Bronchial epithelial cell (primary cell): ENCODE data around the gene PPT2. TPM values are rescaled to one million over a fixed set of nuclear protein-coding genes. Genes with fewer than 3 reads are reported as not detected.
"Not testable (repeated sequence)": the region's sequence is repeated elsewhere in the genome, so short reads cannot be mapped to it uniquely, and the experiment has no call there.

Experiments
- DNase-seq: peaks from one replicate; pipeline ENCODE4 v3.0.0-alpha.2; 2010; ENCODE audit warnings: low read depth
- FAIRE-seq: peaks from 2 replicates; lab custom pipeline; 2011; peaks lifted over from hg19 to GRCh38; lab: Jason Lieb, UNC
- H3K27me3 ChIP-seq: 2 replicates; pipeline ENCODE4 v1.5.1; 2011; ENCODE audit warnings: low read length; ENCODE audit not compliant: control insufficient read depth, insufficient read depth
- H3K36me3 ChIP-seq: 2 replicates; pipeline ENCODE4 v1.5.1; 2011; ENCODE audit warnings: low read length; ENCODE audit not compliant: control insufficient read depth, insufficient read depth
- H3K4me3 ChIP-seq: 2 replicates; pipeline ENCODE4 v1.5.1; 2011; ENCODE audit warnings: mild to moderate bottlenecking, low read depth, low read length, control low read depth
- CTCF ChIP-seq: IDR thresholded peaks from 2 replicates; pipeline ENCODE4 v1.5.1; 2011; ENCODE audit warnings: mild to moderate bottlenecking, moderate library complexity, low read length, control low read depth, inconsistent platforms; ENCODE audit not compliant: insufficient read depth, severe bottlenecking
- total RNA-seq: library from RNA; depleted of rRNA; stranded (reverse); fragments of >200 nt; gene quantifications from 2 replicates; pipeline ENCODE4 v1.2.1, GENCODE V29; 2014

PPT2 gene
- total RNA-seq, 1 donor from 2014 or later: 5.8 TPM

- no peak for DNase-seq
- no peaks in the 10 kb centered on the region for H3K36me3 ChIP-seq
- H3K4me3 ChIP-seq: no peak overlapping the region
- no peak for TF ChIP-seq CTCF
- no peak for FAIRE-seq
- H3K27me3 ChIP-seq: no peaks in the 10 kb centered on the region
Measured at GRCh38 chr6:32204268-32204715, 50.4 kb downstream of the PPT2 start.

- DNase-seq (no peak), FAIRE-seq (no peak)
- H3K27me3 ChIP-seq: no peaks in the 10 kb centered on the region
- TF ChIP-seq CTCF: no peak
- H3K4me3 ChIP-seq: no peak overlapping the region
- H3K36me3 ChIP-seq: no peaks in the 10 kb centered on the region
Measured at GRCh38 chr6:32208996-32209395, 55.1 kb downstream of the PPT2 start.

GRCh38 chr6:32210191-32210601 is 56.3 kb downstream of the PPT2 start:
- FAIRE-seq (no peak), DNase-seq (no peak)
- no peaks in the 10 kb centered on the region for H3K27me3 ChIP-seq
- no peak overlapping the region for H3K4me3 ChIP-seq
- no peak for TF ChIP-seq CTCF
- H3K36me3 ChIP-seq: no peaks in the 10 kb centered on the region

GRCh38 chr6:32211432-32211831 is 57.5 kb downstream of the PPT2 start:
- DNase-seq, H3K36me3 ChIP-seq, FAIRE-seq, H3K4me3 ChIP-seq, H3K27me3 ChIP-seq: not testable (repeated sequence)

GRCh38 chr6:32212076-32212760 is 58.3 kb downstream of the PPT2 start:
- H3K4me3 ChIP-seq: no peak overlapping the region
- FAIRE-seq (peak; percentile 68), DNase-seq (peak; percentile 40)
- no peaks in the 10 kb centered on the region for H3K36me3 ChIP-seq
- H3K27me3 ChIP-seq: no peaks in the 10 kb centered on the region
- no peak for TF ChIP-seq CTCF

Other genes with a start within 250 kb of the PPT2 start
- 0.26 and 0.53 TPM in 2 replicates for gene C2, start 226.4 kb upstream of the PPT2 start, total RNA-seq
- 2.4 and 2.6 TPM in 2 replicates for gene CFB, start 208.0 kb upstream of the PPT2 start, total RNA-seq
- 163 and 177 TPM in 2 replicates for gene NELFE, start 195.2 kb upstream of the PPT2 start, total RNA-seq
- gene SKIC2, start 195.0 kb upstream of the PPT2 start, total RNA-seq: 44.8 and 48.0 TPM in 2 replicates
- 8.4 and 12.2 TPM in 2 replicates for gene DXO, start 182.0 kb upstream of the PPT2 start, total RNA-seq
- gene C4A, start 172.1 kb upstream of the PPT2 start, total RNA-seq: 1.2 and 1.8 TPM in 2 replicates
- gene C4B, start 139.3 kb upstream of the PPT2 start, total RNA-seq: 1.6 and 2.6 TPM in 2 replicates
- under 0.01 TPM in 1 of 2 replicates, not detected in the other for gene CYP21A2, start 115.7 kb upstream of the PPT2 start, total RNA-seq
- gene TNXB, start 44.8 kb upstream of the PPT2 start, total RNA-seq: 1.4 and 2.4 TPM in 2 replicates
- gene ATF6B, start 25.9 kb upstream of the PPT2 start, total RNA-seq: 8.7 and 11.1 TPM in 2 replicates
- 7.4 and 8.4 TPM in 2 replicates for gene FKBPL, start 23.9 kb upstream of the PPT2 start, total RNA-seq
- gene PRRT1, start 2.2 kb upstream of the PPT2 start, total RNA-seq: not detected in 2 replicates
- gene EGFL8, start 10.5 kb downstream of the PPT2 start, total RNA-seq: 0.26 and 1.7 TPM in 2 replicates
- gene AGPAT1, start 21.9 kb downstream of the PPT2 start, total RNA-seq: 5.8 and 9.0 TPM in 2 replicates
- gene RNF5, start 24.3 kb downstream of the PPT2 start, total RNA-seq: 29.2 and 50.5 TPM in 2 replicates
- 0.26 TPM in 2 replicates for gene AGER, start 30.1 kb downstream of the PPT2 start, total RNA-seq
- 16.3 and 19.3 TPM in 2 replicates for gene PBX2, start 36.1 kb downstream of the PPT2 start, total RNA-seq
- gene GPSM3, start 38.5 kb downstream of the PPT2 start, total RNA-seq: 0.64 and 0.79 TPM in 2 replicates
- 0.26 and 0.38 TPM in 2 replicates for gene NOTCH4, start 69.9 kb downstream of the PPT2 start, total RNA-seq
- gene TSBP1, start 217.8 kb downstream of the PPT2 start, total RNA-seq: not detected in 2 replicates